Measurements from ENCODE around the gene CDNF. TPM values are rescaled to one million over a fixed set of nuclear protein-coding genes. Genes with fewer than 3 reads are reported as not detected.

CDNF gene
- total and polyA plus RNA-seq, 4 donors = 1.5 to 5.9 (median 2.9) TPM

DNA sequence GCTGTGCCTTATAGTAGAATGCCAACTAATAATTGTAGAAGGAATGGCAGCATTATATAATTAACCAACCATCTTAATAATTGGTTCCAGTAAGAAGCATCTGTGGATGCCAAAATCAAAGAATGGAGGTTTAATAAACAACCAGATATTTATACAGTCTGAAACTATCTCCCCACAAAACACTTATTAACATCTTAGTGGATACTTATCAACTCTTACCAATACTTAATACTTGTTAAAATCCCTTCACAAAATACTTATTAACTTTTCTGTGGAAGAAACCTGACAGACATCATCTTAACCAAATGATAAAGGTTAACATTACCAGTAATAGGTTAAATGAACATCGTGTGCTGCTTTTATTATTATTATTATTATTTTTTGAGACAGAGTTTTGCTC, 34.0 kb downstream of the CDNF start:
- Histone ChIP-seq H3K9me3 (ENCODE audit: control insufficient read depth in 4 of 4, low read length in 3 of 4) (no peaks in the 10 kb centered on the region), H3K4me3 (ENCODE audit: low read depth in 1 of 3, low read length in 3 of 3) (no peak overlapping the region), H3K36me3 (ENCODE audit: control insufficient read depth in 4 of 4, insufficient read depth in 3 of 4, low read depth in 1 of 4, low read length in 3 of 4) (no peaks in the 10 kb centered on the region), H3K4me1 (ENCODE audit: control insufficient read depth in 4 of 4, insufficient read depth in 4 of 4, low read length in 3 of 4) (no peaks in the 10 kb centered on the region), H3K27me3 (ENCODE audit: control insufficient read depth in 4 of 4, insufficient read depth in 4 of 4, low read length in 3 of 4) (no peaks in the 10 kb centered on the region), H3K9ac (ENCODE audit: low read depth in 1 of 2, low read length in 2 of 2) (no peak overlapping the region), H3K27ac (ENCODE audit: low read depth in 1 of 2, low read length in 2 of 2) (no peak overlapping the region)
- TF ChIP-seq RAD21 (IDR thresholded peaks at IDR 0.05) (no peak), RXRA (IDR thresholded peaks at IDR 0.05) (no peak), MAX (IDR thresholded peaks at IDR 0.05) (no peak), GABPA (IDR thresholded peaks at IDR 0.05 in 1 of 2, conservative IDR thresholded peaks at IDR 0.05 in 1 of 2) (no peak), SP1 (IDR thresholded peaks at IDR 0.05) (no peak), FOXA1 (IDR thresholded peaks at IDR 0.05) (no peak)
- 0% methylated on average over 1 of the region's 1 CpG for WGBS
- no peak for DNase-seq (ENCODE audit: low spot score)

DNA sequence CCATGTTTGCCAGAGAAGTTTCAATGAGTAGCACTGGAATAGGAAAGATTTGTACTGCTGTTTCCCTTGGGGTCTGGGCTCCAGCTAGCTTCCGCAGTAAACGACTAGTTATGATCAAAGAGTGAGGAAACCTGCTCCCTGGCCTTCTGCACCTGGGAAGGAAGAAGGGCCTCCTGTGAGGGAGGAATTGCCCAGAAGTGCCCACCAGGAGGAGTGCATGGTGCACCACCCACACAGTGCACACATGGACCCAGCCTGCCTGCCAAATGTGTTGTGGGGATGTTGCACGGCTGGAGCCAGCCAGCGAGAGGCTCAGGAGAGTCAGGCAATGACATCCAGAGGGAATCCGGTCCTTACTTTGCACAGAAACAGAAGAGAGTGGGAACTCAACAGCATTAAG, 36.1 kb downstream of the CDNF start:
- Histone ChIP-seq H3K4me3 (ENCODE audit: low read depth in 1 of 3, low read length in 3 of 3) (no peak overlapping the region), H3K9me3 (ENCODE audit: control insufficient read depth in 4 of 4, low read length in 3 of 4) (no peaks in the 10 kb centered on the region), H3K27me3 (ENCODE audit: control insufficient read depth in 4 of 4, insufficient read depth in 4 of 4, low read length in 3 of 4) (no peaks in the 10 kb centered on the region), H3K36me3 (ENCODE audit: control insufficient read depth in 4 of 4, insufficient read depth in 3 of 4, low read depth in 1 of 4, low read length in 3 of 4) (no peaks in the 10 kb centered on the region), H3K27ac (ENCODE audit: low read depth in 1 of 2, low read length in 2 of 2) (no peak overlapping the region), H3K4me1 (ENCODE audit: control insufficient read depth in 4 of 4, insufficient read depth in 4 of 4, low read length in 3 of 4) (no peaks in the 10 kb centered on the region), H3K9ac (ENCODE audit: low read depth in 1 of 2, low read length in 2 of 2) (no peak overlapping the region)
- 68% methylated on average over 5 of the region's 5 CpGs for WGBS
- TF ChIP-seq NR2F2 (IDR thresholded peaks at IDR 0.05) = no peak
- no peak for TF ChIP-seq HNF4G (IDR thresholded peaks at IDR 0.05)
- no peak for TF ChIP-seq SP1 (IDR thresholded peaks at IDR 0.05)
- no peak for TF ChIP-seq EGR1 (IDR thresholded peaks at IDR 0.05; ENCODE audit: low read depth in 2 of 2)
- no peak for TF ChIP-seq RXRA (IDR thresholded peaks at IDR 0.05)
- TF ChIP-seq FOXA1 (IDR thresholded peaks at IDR 0.05) = no peak
- TF ChIP-seq, protein P1, sequence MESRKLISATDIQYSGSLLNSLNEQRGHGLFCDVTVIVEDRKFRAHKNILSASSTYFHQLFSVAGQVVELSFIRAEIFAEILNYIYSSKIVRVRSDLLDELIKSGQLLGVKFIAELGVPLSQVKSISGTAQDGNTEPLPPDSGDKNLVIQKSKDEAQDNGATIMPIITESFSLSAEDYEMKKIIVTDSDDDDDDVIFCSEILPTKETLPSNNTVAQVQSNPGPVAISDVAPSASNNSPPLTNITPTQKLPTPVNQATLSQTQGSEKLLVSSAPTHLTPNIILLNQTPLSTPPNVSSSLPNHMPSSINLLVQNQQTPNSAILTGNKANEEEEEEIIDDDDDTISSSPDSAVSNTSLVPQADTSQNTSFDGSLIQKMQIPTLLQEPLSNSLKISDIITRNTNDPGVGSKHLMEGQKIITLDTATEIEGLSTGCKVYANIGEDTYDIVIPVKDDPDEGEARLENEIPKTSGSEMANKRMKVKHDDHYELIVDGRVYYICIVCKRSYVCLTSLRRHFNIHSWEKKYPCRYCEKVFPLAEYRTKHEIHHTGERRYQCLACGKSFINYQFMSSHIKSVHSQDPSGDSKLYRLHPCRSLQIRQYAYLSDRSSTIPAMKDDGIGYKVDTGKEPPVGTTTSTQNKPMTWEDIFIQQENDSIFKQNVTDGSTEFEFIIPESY (IDR thresholded peaks at IDR 0.05) = no peak
- TF ChIP-seq JUND (IDR thresholded peaks at IDR 0.05) = no peak
- TF ChIP-seq YY1 (IDR thresholded peaks at IDR 0.05) = no peak
- no peak for TF ChIP-seq FOXA2 (IDR thresholded peaks at IDR 0.05)
- TF ChIP-seq ATF3 (IDR thresholded peaks at IDR 0.05) = no peak
- TF ChIP-seq, protein P2, sequence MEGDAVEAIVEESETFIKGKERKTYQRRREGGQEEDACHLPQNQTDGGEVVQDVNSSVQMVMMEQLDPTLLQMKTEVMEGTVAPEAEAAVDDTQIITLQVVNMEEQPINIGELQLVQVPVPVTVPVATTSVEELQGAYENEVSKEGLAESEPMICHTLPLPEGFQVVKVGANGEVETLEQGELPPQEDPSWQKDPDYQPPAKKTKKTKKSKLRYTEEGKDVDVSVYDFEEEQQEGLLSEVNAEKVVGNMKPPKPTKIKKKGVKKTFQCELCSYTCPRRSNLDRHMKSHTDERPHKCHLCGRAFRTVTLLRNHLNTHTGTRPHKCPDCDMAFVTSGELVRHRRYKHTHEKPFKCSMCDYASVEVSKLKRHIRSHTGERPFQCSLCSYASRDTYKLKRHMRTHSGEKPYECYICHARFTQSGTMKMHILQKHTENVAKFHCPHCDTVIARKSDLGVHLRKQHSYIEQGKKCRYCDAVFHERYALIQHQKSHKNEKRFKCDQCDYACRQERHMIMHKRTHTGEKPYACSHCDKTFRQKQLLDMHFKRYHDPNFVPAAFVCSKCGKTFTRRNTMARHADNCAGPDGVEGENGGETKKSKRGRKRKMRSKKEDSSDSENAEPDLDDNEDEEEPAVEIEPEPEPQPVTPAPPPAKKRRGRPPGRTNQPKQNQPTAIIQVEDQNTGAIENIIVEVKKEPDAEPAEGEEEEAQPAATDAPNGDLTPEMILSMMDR (IDR thresholded peaks at IDR 0.05; ENCODE audit: low read depth, low read length, missing input control) = no peak
- TF ChIP-seq GABPA (IDR thresholded peaks at IDR 0.05 in 1 of 2, conservative IDR thresholded peaks at IDR 0.05 in 1 of 2) = no peak
- TF ChIP-seq MAX (IDR thresholded peaks at IDR 0.05) = no peak
- TF ChIP-seq HNF4A (conservative IDR thresholded peaks at IDR 0.05) = no peak
- TF ChIP-seq, protein P3, sequence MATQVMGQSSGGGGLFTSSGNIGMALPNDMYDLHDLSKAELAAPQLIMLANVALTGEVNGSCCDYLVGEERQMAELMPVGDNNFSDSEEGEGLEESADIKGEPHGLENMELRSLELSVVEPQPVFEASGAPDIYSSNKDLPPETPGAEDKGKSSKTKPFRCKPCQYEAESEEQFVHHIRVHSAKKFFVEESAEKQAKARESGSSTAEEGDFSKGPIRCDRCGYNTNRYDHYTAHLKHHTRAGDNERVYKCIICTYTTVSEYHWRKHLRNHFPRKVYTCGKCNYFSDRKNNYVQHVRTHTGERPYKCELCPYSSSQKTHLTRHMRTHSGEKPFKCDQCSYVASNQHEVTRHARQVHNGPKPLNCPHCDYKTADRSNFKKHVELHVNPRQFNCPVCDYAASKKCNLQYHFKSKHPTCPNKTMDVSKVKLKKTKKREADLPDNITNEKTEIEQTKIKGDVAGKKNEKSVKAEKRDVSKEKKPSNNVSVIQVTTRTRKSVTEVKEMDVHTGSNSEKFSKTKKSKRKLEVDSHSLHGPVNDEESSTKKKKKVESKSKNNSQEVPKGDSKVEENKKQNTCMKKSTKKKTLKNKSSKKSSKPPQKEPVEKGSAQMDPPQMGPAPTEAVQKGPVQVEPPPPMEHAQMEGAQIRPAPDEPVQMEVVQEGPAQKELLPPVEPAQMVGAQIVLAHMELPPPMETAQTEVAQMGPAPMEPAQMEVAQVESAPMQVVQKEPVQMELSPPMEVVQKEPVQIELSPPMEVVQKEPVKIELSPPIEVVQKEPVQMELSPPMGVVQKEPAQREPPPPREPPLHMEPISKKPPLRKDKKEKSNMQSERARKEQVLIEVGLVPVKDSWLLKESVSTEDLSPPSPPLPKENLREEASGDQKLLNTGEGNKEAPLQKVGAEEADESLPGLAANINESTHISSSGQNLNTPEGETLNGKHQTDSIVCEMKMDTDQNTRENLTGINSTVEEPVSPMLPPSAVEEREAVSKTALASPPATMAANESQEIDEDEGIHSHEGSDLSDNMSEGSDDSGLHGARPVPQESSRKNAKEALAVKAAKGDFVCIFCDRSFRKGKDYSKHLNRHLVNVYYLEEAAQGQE (IDR thresholded peaks at IDR 0.05) = no peak
- no peak for TF ChIP-seq RAD21 (IDR thresholded peaks at IDR 0.05)
- TF ChIP-seq TAF1 (conservative IDR thresholded peaks at IDR 0.05) = no peak
- DNase-seq (ENCODE audit: low spot score) = no peak
